GM15510 (cell line): ENCODE measurements around the gene HDAC9.

Source experiments
- POLR2A ChIP-seq: IDR thresholded peaks from 3 replicates; pipeline ENCODE4 v1.6.1; 2011; ENCODE audit warnings: borderline replicate concordance; ENCODE audit not compliant: insufficient read length; ENCODE audit errors: extremely low read depth

HDAC9 gene

GRCh38 chr7:18666107-18666728, 170.7 kb downstream of the HDAC9 start:
- no peak for TF ChIP-seq POLR2A

- TF ChIP-seq POLR2A = no peak
Measured at GRCh38 chr7:18667466-18667865, 171.9 kb downstream of the HDAC9 start.

- no peak for TF ChIP-seq POLR2A
Measured at GRCh38 chr7:18671176-18671575, 175.6 kb downstream of the HDAC9 start.

- TF ChIP-seq POLR2A = no peak
Measured at GRCh38 chr7:18675579-18675978, 180.0 kb downstream of the HDAC9 start.

GRCh38 chr7:18679261-18679660, 183.7 kb downstream of the HDAC9 start:
- no peak for TF ChIP-seq POLR2A

- no peak for TF ChIP-seq POLR2A
Measured at GRCh38 chr7:18680576-18680975, 185.0 kb downstream of the HDAC9 start.

- TF ChIP-seq POLR2A = no peak
Measured at GRCh38 chr7:18684916-18685315, 189.4 kb downstream of the HDAC9 start.

- TF ChIP-seq POLR2A = no peak
Measured at GRCh38 chr7:18685971-18686370, 190.4 kb downstream of the HDAC9 start.

GRCh38 chr7:18689551-18689950, 194.0 kb downstream of the HDAC9 start:
- no peak for TF ChIP-seq POLR2A

- TF ChIP-seq POLR2A = no peak
Measured at GRCh38 chr7:18693406-18693805, 197.9 kb downstream of the HDAC9 start.

GRCh38 chr7:18693816-18694215, 198.3 kb downstream of the HDAC9 start:
- TF ChIP-seq POLR2A = no peak

- no peak for TF ChIP-seq POLR2A
Measured at GRCh38 chr7:18694484-18694883, 198.9 kb downstream of the HDAC9 start.

- no peak for TF ChIP-seq POLR2A
Measured at GRCh38 chr7:18694911-18695310, 199.4 kb downstream of the HDAC9 start.

- no peak for TF ChIP-seq POLR2A
Measured at GRCh38 chr7:18698258-18698734, 202.7 kb downstream of the HDAC9 start.

GRCh38 chr7:18700147-18700546, 204.6 kb downstream of the HDAC9 start:
- no peak for TF ChIP-seq POLR2A

GRCh38 chr7:18702071-18702829, 206.7 kb downstream of the HDAC9 start:
- no peak for TF ChIP-seq POLR2A

GRCh38 chr7:18703685-18704084, 208.1 kb downstream of the HDAC9 start:
- TF ChIP-seq POLR2A = no peak

GRCh38 chr7:18706670-18707069, 211.1 kb downstream of the HDAC9 start:
- TF ChIP-seq POLR2A = no peak
